Measurements from ENCODE around the gene MAP3K20.
"Not testable (repeated sequence)": the region's sequence is repeated elsewhere in the genome, so short reads cannot be mapped to it uniquely, and the experiment has no call there.

Gene MAP3K20

DNA sequence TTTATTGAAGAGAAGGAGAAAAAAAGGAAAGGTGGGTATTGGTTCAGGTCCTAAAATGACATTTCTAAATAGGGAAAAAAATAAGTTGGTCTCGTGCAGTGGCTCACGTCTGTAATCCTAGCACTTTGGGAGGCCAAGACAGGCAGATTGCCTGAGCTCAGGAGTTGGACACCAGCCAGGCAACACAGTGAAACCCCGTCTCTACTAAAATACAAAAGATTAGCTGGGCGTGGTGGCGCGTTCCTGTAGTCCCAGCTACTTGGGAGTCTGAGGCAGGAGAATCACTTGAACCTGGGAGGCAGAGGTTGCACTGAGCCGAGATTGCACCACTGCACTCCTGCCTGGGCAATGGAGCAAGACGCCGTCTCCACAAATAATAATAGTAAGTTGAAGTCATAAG is 131.5 kb downstream of the MAP3K20 start:
- H3K9me3 Mint-ChIP-seq; H3K4me3 Mint-ChIP-seq; H3K4me1 Mint-ChIP-seq (ENCODE audit: low read depth); H3K27ac Mint-ChIP-seq; H3K27me3 Mint-ChIP-seq; intact Hi-C loops (cut with micrococcal nuclease): not testable (repeated sequence)
- peaks cover 44% of the 10 kb centered on the region for H3K36me3 Mint-ChIP-seq (ENCODE audit: low read depth)

DNA sequence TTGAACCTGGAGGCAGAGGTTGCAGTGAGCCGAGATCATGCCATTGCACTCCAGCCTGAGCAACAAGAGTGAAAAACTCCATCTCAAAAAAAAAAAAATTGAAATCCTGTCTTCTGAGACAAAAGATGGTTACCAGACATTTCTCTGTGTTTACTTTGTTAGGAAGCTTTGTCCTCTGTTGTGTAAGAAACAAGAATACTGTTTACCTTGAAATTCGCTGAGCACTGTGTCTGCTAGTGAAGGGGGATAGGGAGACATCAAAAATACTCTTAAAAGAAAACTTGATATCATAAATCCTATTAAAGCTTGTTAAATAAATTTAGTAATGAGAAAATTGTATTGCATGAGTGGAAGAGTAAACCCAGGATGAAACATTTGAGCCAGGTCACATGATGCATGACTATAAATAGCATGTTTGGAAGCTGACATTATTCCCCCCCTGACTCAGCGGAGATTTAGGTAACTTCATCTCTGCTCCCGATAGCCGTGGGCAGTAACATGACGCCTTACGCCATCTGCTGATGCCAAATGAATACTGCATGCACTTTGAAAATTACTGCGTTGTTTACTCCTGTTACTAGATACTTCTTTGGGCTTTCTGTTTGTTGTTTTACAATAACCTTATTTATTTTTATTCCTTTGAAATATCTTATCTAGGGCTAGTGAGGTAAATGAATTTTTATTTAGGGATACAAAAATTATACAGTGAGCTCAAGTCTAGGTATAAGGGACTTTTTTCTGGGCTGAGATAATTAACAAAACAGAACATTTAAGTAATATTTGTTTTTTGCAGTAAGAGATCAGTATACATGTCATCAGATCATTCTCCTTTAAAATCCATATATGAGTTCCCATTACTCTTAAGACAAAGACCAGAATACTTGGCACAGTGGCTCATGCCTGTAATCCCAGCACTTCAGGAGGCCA is 134.9 kb downstream of the MAP3K20 start:
- H3K36me3 Mint-ChIP-seq (ENCODE audit: low read depth): peaks cover 49% of the 10 kb centered on the region
- intact Hi-C loops (cut with micrococcal nuclease): loop anchor here (1.0 to 5.0 kb wide), 2 partner anchors 133 to 183 kb away; partner anchors contain the start of gene MAP3K20
- peak overlapping the region; percentile 65 for H3K27ac Mint-ChIP-seq
- no peaks in the 10 kb centered on the region for H3K27me3 Mint-ChIP-seq
- peaks cover 9% of the 10 kb centered on the region for H3K4me1 Mint-ChIP-seq (ENCODE audit: low read depth)
- no peak overlapping the region for H3K4me3 Mint-ChIP-seq
- H3K9me3 Mint-ChIP-seq: no peaks in the 10 kb centered on the region

DNA sequence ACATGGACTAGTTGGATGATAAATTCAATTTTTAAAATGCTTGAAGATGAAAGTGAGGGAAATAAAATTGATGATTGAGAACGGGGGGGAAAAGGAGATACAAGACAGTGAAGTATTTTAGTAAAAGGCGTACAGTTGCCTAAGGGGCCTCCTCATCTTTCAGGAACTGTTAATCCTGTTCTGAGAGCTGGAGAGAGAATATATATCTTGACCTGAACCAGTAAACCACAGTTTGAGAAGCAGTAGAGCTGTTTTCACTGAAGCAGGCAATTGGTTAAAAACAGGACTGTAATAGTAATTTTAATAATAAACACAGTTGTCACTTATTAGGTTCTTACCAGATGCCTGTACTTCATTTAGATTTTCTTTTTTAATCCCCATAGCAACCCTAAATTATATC is 137.5 kb downstream of the MAP3K20 start:
- Mint-ChIP-seq H3K9me3 (no peaks in the 10 kb centered on the region), H3K27ac (no peak overlapping the region), H3K4me3 (no peak overlapping the region), H3K36me3 (ENCODE audit: low read depth) (peaks cover 46% of the 10 kb centered on the region), H3K27me3 (no peaks in the 10 kb centered on the region), H3K4me1 (ENCODE audit: low read depth) (peaks cover 15% of the 10 kb centered on the region)
- intact Hi-C loops (cut with micrococcal nuclease): loop anchor here (5.0 kb wide), 1 partner anchor 136 kb away; the partner anchor contains the start of gene MAP3K20

DNA sequence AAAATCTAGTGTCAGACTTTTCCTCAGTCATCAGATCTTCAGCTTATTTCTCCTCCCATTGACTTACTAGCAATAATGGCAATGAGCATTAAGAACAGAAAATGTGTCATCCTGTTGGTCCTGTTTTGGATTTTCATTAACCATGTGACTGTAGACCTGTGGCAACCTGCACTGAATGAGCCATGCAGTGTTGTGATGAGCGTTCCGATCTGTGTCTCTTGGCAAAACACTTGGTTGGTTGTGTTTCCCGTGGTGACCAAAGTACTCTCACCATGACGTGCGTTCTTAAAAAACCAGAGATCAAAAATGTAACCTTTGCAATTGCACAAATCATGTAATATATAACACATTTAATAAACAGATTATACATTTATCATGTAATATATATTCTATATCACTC is 138.6 kb downstream of the MAP3K20 start:
- H3K27me3 Mint-ChIP-seq: no peaks in the 10 kb centered on the region
- no peak overlapping the region for H3K27ac Mint-ChIP-seq
- no peak overlapping the region for H3K4me3 Mint-ChIP-seq
- intact Hi-C loops (cut with micrococcal nuclease): loop anchor here (5.0 kb wide), 1 partner anchor 137 kb away; the partner anchor contains the start of gene MAP3K20
- H3K4me1 Mint-ChIP-seq (ENCODE audit: low read depth): peaks cover 15% of the 10 kb centered on the region
- no peaks in the 10 kb centered on the region for H3K9me3 Mint-ChIP-seq
- peaks cover 42% of the 10 kb centered on the region for H3K36me3 Mint-ChIP-seq (ENCODE audit: low read depth)

DNA sequence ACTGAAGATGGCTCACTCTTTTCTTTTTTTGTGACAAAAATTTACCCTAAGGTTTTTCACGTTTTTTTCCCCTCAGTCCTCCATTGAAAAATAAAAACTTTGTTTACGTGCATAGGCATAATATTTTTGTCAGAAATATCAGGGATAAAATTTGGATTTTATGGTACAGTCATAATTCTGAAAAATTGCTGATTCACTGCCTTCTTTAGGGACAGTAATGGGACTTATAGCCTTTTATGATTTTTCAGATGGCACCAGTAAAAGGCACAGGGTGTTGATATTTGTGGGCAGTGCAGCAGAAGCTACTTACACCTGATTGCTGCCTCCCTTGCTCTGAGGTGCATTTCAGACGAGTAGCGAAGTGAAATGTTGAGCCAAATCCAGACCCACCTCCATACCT is 139.7 kb downstream of the MAP3K20 start:
- Mint-ChIP-seq H3K9me3 (no peaks in the 10 kb centered on the region), H3K27ac (peak overlapping the region; percentile 53), H3K4me3 (no peak overlapping the region), H3K36me3 (ENCODE audit: low read depth) (peaks cover 31% of the 10 kb centered on the region), H3K4me1 (ENCODE audit: low read depth) (peaks cover 15% of the 10 kb centered on the region), H3K27me3 (no peaks in the 10 kb centered on the region)
- intact Hi-C loops (cut with micrococcal nuclease): no loop called here

DNA sequence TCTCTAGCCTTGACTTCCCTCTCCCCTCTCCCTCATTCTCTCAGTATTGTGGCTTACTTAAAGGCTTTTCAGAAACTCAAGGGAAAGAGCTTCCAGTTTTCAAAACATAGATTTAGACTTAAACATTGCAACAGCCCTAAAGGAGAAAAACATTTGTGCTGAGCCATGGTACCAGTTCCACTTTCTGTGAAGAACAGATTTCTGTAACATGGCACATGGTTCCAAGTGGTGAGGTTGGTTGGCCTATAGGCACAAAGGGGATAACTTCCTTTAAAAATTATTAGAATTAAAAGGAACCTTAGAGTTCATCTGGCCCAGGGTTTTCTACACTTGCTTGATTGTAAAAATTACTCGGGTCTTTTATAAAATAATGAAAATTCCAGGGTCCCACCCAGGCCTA is 140.4 kb downstream of the MAP3K20 start:
- H3K4me1 Mint-ChIP-seq (ENCODE audit: low read depth): peaks cover 19% of the 10 kb centered on the region

DNA sequence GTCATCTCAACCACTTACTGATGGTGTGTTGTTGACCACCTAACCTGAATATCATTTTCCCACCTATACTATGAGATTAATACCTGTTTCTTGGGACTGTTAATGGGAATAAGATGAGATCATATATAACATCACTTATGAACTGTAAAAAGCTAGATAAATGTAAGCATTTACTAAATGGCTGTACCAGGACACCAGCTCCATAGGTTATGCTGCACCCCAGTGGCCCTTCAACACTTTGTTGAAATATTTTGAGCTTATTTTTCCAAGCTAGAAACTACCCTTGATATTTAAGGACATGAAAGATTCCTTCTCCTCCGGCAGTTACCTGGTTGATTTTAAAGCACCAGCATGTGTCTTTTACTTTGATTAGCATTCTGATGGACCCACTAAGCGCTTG is 141.0 kb downstream of the MAP3K20 start:
- H3K4me1 Mint-ChIP-seq (ENCODE audit: low read depth): peaks cover 22% of the 10 kb centered on the region
- intact Hi-C loops (cut with micrococcal nuclease): no loop called here
- no peaks in the 10 kb centered on the region for H3K9me3 Mint-ChIP-seq
- H3K27ac Mint-ChIP-seq: no peak overlapping the region
- H3K27me3 Mint-ChIP-seq: no peaks in the 10 kb centered on the region
- H3K4me3 Mint-ChIP-seq: no peak overlapping the region
- H3K36me3 Mint-ChIP-seq (ENCODE audit: low read depth): peaks cover 33% of the 10 kb centered on the region

More for the DNA sequence above, 140.4 kb downstream of the MAP3K20 start:
- no peaks in the 10 kb centered on the region for H3K27me3 Mint-ChIP-seq
- H3K27ac Mint-ChIP-seq: peak overlapping the region; percentile 53
- H3K36me3 Mint-ChIP-seq (ENCODE audit: low read depth): peaks cover 33% of the 10 kb centered on the region
- intact Hi-C loops (cut with micrococcal nuclease): no loop called here
- H3K9me3 Mint-ChIP-seq: no peaks in the 10 kb centered on the region
- H3K4me3 Mint-ChIP-seq: no peak overlapping the region

DNA sequence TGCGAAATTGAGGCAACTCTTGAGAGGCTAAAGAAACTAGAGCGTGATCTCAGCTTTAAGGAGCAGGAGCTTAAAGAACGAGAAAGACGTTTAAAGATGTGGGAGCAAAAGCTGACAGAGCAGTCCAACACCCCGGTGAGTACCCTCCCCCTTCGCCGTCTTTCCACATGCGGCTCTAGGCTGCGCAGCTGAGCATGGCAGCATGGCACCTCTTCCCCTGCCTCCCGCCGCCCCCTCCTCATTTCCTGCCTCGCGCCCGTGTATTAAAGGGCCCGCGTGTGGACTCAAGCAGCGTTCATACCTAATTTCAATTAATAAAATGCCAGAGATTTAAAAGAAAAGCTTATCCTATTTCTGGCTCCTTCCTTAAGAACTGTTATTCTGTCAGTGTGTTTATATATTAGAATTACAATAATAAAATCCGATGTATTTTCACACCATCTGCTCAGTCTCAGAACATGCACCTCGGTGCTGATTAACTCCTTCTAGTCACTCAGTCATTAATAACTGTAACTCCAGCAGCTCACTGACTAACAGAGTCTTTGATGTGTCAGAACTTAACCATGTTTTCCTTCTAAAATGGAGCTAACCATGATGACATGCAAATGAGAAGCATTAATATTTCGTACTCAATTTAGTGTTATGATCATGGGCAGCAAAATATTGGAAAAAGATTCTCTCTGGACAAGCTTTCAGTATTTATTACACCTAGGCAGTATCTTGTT is 141.6 kb downstream of the MAP3K20 start:
- Mint-ChIP-seq H3K9me3 (no peaks in the 10 kb centered on the region), H3K4me1 (ENCODE audit: low read depth) (peaks cover 22% of the 10 kb centered on the region), H3K36me3 (ENCODE audit: low read depth) (peaks cover 31% of the 10 kb centered on the region), H3K4me3 (no peak overlapping the region), H3K27me3 (no peaks in the 10 kb centered on the region), H3K27ac (no peak overlapping the region)
- intact Hi-C loops (cut with micrococcal nuclease): no loop called here

DNA sequence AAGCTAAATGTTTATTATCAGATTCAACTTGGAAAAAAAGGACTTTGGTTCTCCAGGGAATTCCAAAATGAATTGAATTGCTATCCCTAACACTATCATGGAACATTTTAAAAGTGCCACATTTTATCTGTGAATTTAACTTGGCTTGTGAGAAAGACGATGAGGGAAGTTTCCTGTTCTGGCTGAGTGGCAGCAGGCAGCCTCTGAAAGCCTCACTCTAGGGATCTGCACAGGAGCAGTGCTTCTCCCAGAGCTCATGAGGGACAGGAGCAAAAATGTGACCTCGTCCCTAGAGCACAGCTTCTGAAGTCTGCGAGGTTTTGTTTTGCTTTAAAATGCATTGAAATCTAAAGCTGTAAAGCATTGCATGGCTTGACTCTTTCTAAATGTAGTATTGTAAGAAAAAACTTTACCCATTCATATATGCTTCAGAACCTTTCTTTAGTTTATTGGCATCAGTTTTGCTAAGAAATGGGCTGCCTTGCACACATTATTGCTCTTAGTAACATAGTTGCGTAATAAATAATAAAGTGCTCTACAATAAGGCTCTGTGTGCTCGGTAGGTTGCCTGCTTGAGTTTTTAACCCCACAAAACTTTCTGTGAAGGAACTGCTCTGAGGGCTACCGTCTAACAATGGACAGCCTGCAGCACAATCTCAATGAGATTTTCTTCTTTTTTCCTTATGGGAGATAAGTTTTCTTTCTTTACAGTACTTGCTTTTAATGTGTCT is 142.8 kb downstream of the MAP3K20 start:
- Mint-ChIP-seq H3K9me3 (no peaks in the 10 kb centered on the region), H3K27ac (peak overlapping the region; percentile 18), H3K27me3 (no peaks in the 10 kb centered on the region), H3K4me3 (no peak overlapping the region), H3K4me1 (ENCODE audit: low read depth) (peaks cover 22% of the 10 kb centered on the region), H3K36me3 (ENCODE audit: low read depth) (peaks cover 23% of the 10 kb centered on the region)
- intact Hi-C loops (cut with micrococcal nuclease): no loop called here

DNA sequence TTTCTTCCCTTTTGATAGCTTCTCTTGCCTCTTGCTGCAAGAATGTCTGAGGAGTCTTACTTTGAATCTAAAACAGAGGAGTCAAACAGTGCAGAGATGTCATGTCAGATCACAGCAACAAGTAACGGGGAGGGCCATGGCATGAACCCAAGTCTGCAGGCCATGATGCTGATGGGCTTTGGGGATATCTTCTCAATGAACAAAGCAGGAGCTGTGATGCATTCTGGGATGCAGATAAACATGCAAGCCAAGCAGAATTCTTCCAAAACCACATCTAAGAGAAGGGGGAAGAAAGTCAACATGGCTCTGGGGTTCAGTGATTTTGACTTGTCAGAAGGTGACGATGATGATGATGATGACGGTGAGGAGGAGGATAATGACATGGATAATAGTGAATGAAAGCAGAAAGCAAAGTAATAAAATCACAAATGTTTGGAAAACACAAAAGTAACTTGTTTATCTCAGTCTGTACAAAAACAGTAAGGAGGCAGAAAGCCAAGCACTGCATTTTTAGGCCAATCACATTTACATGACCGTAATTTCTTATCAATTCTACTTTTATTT is 145.6 kb downstream of the MAP3K20 start:
- Mint-ChIP-seq H3K4me3 (no peak overlapping the region), H3K27me3 (no peaks in the 10 kb centered on the region), H3K4me1 (ENCODE audit: low read depth) (peaks cover 6% of the 10 kb centered on the region), H3K27ac (no peak overlapping the region), H3K9me3 (no peaks in the 10 kb centered on the region), H3K36me3 (ENCODE audit: low read depth) (peaks cover 34% of the 10 kb centered on the region)
- intact Hi-C loops (cut with micrococcal nuclease): no loop called here

DNA sequence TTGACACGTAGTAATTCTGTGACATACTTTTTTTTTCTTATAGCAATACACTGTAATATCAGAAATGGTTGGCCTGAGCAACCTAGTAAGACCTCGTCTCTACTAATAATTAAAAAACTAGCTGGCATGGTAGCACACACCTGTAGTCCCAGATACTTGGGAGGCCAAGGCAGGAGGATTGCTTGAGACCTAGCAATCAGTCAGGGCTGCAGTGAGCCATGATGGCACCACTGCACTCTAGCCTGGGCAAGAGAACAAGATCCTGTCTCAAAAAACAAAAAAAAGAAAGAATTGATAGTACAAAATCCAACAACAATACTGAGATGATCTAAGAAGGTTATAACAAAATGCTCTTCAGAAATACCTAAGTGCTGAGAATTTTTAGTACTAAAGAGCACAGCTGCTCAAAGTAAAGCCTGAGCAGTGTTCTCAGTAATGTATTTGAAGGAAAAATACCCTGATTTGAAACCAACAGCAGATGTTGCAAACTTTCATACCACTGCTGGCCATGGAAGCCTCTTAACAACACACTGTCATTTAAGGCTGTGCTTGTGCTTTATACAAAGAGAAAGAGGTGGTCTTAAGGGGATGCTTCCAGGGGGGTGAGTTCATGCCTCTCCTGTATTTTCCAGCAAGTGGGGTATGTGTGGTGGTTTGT is 146.4 kb downstream of the MAP3K20 start:
- peaks cover 34% of the 10 kb centered on the region for H3K36me3 Mint-ChIP-seq (ENCODE audit: low read depth)
- no peak overlapping the region for H3K27ac Mint-ChIP-seq
- H3K4me3 Mint-ChIP-seq: no peak overlapping the region
- no peaks in the 10 kb centered on the region for H3K9me3 Mint-ChIP-seq
- H3K4me1 Mint-ChIP-seq (ENCODE audit: low read depth): peaks cover 6% of the 10 kb centered on the region
- intact Hi-C loops (cut with micrococcal nuclease): no loop called here
- H3K27me3 Mint-ChIP-seq: no peaks in the 10 kb centered on the region

DNA sequence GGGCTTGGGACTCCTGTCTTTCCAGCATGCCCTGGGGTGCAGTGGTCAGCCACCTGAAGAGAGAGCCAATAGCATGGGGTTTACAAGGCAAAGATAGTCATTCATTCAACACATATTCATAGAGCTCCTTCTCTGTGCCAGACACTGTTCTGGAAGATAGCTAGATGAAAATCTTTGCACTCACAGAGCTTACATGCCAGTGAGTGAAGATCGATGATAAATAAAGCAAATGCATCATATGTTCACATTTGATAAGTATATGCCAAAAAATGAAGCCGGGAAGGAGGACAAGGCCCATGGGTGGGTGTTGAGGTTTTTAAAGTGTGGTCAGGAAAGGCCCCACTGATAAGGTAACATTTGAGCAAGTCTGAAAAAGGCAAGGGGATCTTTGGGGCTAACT is 148.2 kb downstream of the MAP3K20 start:
- Mint-ChIP-seq H3K4me3 (no peak overlapping the region), H3K9me3 (no peaks in the 10 kb centered on the region), H3K27ac (no peak overlapping the region), H3K4me1 (ENCODE audit: low read depth) (peaks cover 6% of the 10 kb centered on the region), H3K27me3 (no peaks in the 10 kb centered on the region), H3K36me3 (ENCODE audit: low read depth) (peaks cover 43% of the 10 kb centered on the region)
- intact Hi-C loops (cut with micrococcal nuclease): no loop called here
